Mucosa of stomach (tissue), 1 donor: ENCODE data around the gene B9D1.

ENCODE experiments used
- H3K27me3 ChIP-seq: one replicate; pipeline ENCODE4 v1.7.0; 2013; ENCODE audit warnings: mild to moderate bottlenecking, low read length; ENCODE audit not compliant: control insufficient read depth, insufficient read depth
- H3K36me3 ChIP-seq: one replicate; pipeline ENCODE4 v1.7.0; 2013; ENCODE audit warnings: low read length; ENCODE audit not compliant: control insufficient read depth, insufficient read depth
- H3K4me1 ChIP-seq: one replicate; pipeline ENCODE4 v1.7.0; 2013; ENCODE audit warnings: mild to moderate bottlenecking, low read length; ENCODE audit not compliant: control insufficient read depth, insufficient read depth
- H3K4me3 ChIP-seq: one replicate; pipeline ENCODE4 v1.7.0; 2013; ENCODE audit warnings: low read length
- H3K9ac ChIP-seq: one replicate; pipeline ENCODE4 v1.7.0; 2013; ENCODE audit warnings: mild to moderate bottlenecking, low read length, moderate library complexity
- H3K9me3 ChIP-seq: one replicate; pipeline ENCODE4 v1.7.0; 2013; ENCODE audit warnings: mild to moderate bottlenecking, low read length, moderate library complexity; ENCODE audit not compliant: control insufficient read depth
- donor health status: Pancreatic carcinoma.

B9D1 gene

GRCh38 chr17:19386974-19387920 lies 24.7 kb upstream of the B9D1 start, which contains the start of gene MFAP4:
Gene MFAP4, minus strand, starts transcription at chr17:19387190. Its CDS starts 35 bp downstream, at chr17:19387155.
- no peaks in the 10 kb centered on the region for H3K9me3 ChIP-seq
- H3K27me3 ChIP-seq, result no peaks in the 10 kb centered on the region
- no peak within 1 kb of the TSS for H3K4me3 ChIP-seq
- H3K9ac ChIP-seq, result peak within 1 kb of the TSS; percentile 42
- peaks cover 53% of the 10 kb centered on the region for H3K4me1 ChIP-seq
- H3K36me3 ChIP-seq, result peaks cover 5% of the 10 kb centered on the region

DNA sequence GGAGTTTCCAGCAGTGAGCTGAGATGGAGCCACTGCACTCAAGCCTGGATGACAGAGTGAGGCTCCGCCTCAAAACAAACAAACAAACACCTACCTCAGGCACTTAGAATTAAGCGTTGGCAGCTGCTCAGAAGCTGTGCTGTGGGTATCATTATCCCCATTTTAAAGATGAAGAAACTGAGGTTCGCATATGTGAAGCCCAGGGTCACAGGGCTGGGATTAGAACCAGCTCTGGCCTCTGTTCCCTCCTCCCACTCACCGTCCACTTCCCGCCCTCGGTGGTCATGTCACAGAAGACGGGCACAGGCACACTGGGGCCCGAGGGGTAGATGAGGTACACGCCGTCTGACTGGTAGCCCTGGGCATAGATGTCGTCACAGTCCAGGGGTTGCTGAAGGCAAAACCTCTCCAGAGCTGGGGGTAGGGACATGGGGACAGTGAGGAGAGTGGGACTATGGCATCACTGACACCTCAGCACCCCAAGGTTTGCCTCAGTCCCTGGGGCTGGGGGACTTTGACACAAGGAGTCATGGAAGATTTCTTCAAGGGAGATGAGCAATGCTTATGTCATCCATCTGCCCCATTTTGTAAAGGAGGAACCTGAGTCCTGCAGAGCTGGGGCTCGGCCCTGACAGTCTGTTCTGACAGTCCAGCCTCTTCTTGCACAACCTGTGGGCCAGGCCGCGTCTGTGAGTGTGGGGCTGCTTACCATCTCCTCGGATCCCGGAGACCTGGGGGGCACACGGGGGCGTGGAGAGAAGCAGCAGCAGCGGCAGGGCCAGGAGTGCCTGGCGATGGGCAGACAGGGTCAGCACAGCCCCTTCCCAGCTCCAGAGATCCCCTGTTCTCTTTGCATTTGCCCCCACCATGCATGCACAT lies 23.8 kb upstream of the B9D1 start:
- H3K36me3 ChIP-seq, result peaks cover 8% of the 10 kb centered on the region
- peak overlapping the region; percentile 29 for H3K9ac ChIP-seq
- H3K4me1 ChIP-seq, result peaks cover 53% of the 10 kb centered on the region
- H3K27me3 ChIP-seq, result no peaks in the 10 kb centered on the region
- no peak overlapping the region for H3K4me3 ChIP-seq
- H3K9me3 ChIP-seq, result no peaks in the 10 kb centered on the region

DNA sequence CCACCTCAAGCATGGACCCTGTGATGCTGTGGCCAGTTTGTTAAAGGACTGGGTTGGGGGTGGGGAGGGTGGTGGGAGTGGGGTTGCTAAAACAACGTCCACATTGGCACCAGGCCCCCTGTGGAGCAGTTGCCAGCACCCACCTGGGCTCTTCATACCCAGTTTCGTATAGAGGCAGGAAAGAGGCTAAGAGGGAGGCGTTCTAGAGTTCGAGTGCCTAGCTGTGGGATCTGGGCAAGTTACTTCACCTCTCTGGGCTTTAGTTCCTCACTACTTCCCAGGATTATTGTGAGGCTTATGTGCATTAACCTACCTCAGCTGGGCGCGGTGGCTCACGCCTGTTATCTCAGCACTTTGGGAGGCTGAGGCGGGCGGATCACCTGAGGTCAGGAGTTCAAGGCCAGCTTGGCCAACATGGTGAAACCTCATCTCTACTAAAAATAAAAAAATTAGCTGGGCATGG lies 23.0 kb upstream of the B9D1 start:
- H3K36me3 ChIP-seq, result peaks cover 15% of the 10 kb centered on the region
- H3K9me3 ChIP-seq, result no peaks in the 10 kb centered on the region
- no peak overlapping the region for H3K4me3 ChIP-seq
- peak overlapping the region; percentile 41 for H3K9ac ChIP-seq
- H3K27me3 ChIP-seq, result no peaks in the 10 kb centered on the region
- peaks cover 53% of the 10 kb centered on the region for H3K4me1 ChIP-seq

GRCh38 chr17:19384723-19385391 lies 22.3 kb upstream of the B9D1 start:
- Histone ChIP-seq H3K9ac (peak overlapping the region; percentile 41), H3K36me3 (peaks cover 21% of the 10 kb centered on the region), H3K9me3 (no peaks in the 10 kb centered on the region), H3K4me1 (peaks cover 53% of the 10 kb centered on the region), H3K27me3 (no peaks in the 10 kb centered on the region), H3K4me3 (no peak overlapping the region)

DNA sequence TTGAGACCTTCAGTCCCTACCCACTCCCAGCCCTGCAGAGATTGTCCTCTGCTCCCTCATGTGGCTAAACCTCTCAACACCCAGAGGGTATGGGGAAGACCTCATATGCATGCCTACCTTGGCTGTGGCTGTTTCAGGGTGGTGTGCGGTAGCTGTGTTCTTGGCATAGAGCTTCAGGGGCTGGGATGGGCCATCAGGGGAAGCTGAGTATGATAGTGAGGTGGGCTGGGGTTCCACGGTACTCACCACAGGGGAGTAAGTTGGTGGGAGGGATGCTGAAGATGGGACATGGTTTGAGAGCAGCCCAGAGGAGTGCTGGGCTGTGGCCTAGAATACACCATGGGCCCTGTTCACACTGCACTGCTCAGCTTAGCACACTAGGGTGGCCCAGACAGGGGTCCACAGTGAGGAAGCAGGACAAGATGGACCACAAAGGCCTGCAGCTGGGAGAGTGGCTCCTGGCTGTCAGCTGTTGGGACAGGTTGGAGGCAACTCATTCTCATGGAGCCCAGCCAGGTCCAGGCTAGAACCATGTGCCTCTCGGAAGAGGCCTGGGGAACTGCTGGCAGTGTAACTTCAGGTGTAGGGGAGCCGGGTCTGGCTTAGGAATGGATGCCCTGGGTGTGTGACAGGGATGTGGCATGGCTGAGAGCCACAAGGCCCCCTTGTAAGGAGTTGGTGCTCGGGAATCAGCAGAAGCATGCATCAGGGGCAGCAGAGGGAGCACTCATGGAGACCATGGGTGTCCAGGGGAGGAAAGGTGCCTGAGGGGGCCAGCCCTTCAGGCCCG lies 21.4 kb upstream of the B9D1 start:
- Histone ChIP-seq H3K27me3 (no peaks in the 10 kb centered on the region), H3K4me1 (peaks cover 60% of the 10 kb centered on the region), H3K9me3 (no peaks in the 10 kb centered on the region), H3K4me3 (no peak overlapping the region), H3K36me3 (peaks cover 21% of the 10 kb centered on the region), H3K9ac (no peak overlapping the region)

DNA sequence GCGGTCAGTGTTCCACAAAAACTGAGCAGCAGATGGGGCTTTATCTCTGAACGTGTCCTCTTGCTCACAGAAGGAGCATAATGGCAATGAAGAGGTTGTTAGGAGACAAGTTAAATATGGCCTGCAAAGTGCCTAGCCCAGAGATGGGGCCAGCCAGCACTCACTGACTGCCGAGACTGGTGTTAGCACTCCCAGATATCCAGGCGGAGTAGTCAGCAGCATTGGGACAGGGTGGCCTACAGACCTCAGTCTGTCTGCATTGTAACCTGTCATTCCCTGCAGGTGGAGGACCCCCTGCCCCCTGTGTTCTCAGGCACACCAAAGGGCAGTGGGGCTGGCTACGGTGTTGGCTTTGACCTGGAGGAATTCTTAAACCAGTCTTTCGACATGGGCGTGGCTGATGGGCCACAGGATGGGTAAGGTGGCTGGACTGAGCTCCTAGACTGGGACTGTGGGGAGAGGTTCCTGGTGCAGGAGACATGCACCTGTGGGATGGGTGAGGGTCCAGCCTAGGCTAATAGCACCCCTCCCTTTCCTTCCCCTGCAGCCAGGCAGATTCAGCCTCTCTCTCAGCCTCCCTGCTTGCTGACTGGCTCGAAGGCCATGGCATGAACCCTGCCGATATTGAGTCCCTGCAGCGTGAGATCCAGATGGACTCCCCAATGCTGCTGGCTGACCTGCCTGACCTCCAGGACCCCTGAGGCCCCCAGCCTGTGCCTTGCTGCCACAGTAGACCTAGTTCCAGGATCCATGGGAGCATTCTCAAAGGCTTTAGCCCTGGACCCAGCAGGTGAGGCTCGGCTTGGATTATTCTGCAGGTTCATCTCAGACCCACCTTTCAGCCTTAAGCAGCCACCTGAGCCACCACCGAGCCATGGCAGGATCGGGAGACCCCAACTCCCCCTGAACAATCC lies 20.3 kb upstream of the B9D1 start:
- Histone ChIP-seq H3K36me3 (peaks cover 21% of the 10 kb centered on the region), H3K4me1 (peaks cover 51% of the 10 kb centered on the region)

DNA sequence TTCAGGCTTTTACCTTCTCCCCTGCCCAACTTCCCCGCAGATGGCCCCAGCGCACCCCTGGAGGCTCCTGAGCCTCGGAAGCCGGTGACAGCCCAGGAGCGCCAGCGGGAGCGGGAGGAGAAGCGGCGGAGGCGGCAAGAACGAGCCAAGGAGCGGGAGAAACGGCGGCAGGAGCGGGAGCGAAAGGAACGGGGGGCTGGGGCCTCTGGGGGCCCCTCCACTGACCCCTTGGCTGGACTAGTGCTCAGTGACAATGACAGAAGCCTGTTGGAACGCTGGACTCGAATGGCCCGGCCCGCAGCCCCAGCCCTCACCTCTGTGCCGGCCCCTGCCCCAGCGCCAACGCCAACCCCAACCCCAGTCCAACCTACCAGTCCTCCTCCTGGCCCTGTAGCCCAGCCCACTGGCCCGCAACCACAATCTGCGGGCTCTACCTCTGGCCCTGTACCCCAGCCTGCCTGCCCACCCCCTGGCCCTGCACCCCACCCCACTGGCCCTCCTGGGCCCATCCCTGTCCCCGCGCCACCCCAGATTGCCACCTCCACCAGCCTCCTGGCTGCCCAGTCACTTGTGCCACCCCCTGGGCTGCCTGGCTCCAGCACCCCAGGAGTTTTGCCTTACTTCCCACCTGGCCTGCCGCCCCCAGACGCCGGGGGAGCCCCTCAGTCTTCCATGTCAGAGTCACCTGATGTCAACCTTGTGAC lies 19.4 kb upstream of the B9D1 start:
- no peaks in the 10 kb centered on the region for H3K27me3 ChIP-seq
- no peak overlapping the region for H3K4me3 ChIP-seq
- peaks cover 49% of the 10 kb centered on the region for H3K4me1 ChIP-seq
- H3K36me3 ChIP-seq, result peaks cover 21% of the 10 kb centered on the region
- H3K9ac ChIP-seq, result no peak overlapping the region
- H3K9me3 ChIP-seq, result no peaks in the 10 kb centered on the region

More for the DNA sequence above, 20.3 kb upstream of the B9D1 start:
- no peak overlapping the region for H3K9ac ChIP-seq
- no peaks in the 10 kb centered on the region for H3K27me3 ChIP-seq
- H3K4me3 ChIP-seq, result no peak overlapping the region
- H3K9me3 ChIP-seq, result no peaks in the 10 kb centered on the region

DNA sequence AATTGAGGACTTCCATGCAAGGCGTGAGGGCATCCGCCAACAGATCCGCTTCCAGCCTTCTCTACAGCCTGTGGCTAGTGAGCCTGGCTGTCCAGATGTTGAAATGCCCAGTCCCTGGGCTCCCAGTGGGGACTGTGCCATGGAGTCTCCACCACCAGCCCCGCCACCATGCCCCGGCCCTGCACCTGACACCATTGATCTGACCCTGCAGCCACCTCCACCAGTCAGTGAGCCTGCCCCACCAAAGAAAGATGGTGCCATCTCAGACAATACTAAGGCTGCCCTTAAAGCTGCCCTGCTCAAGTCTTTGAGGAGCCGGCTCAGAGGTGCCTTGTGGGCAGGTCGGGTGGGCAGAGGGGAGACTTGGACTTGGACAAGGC lies 18.8 kb upstream of the B9D1 start:
- Histone ChIP-seq H3K9ac (no peak overlapping the region), H3K4me1 (peaks cover 48% of the 10 kb centered on the region), H3K9me3 (no peaks in the 10 kb centered on the region), H3K27me3 (no peaks in the 10 kb centered on the region), H3K4me3 (no peak overlapping the region), H3K36me3 (peaks cover 21% of the 10 kb centered on the region)

GRCh38 chr17:19380481-19381301 lies 18.2 kb upstream of the B9D1 start:
- peaks cover 21% of the 10 kb centered on the region for H3K36me3 ChIP-seq
- no peaks in the 10 kb centered on the region for H3K9me3 ChIP-seq
- H3K9ac ChIP-seq, result no peak overlapping the region
- peaks cover 41% of the 10 kb centered on the region for H3K4me1 ChIP-seq
- no peaks in the 10 kb centered on the region for H3K27me3 ChIP-seq
- no peak overlapping the region for H3K4me3 ChIP-seq
